HG02970 (cell line): ENCODE results near the gene CARD6.
"Not testable (repeated sequence)": the region's sequence is repeated elsewhere in the genome, so short reads cannot be mapped to it uniquely, and the experiment has no call there.

Source experiments
- ATAC-seq: cut with Tn5 transposase; IDR thresholded peaks from one replicate; pipeline ENCODE4 v1.9.1; 2021; ENCODE audit warnings: mild to moderate bottlenecking, moderate library complexity, moderate number of reproducible peaks; ENCODE audit not compliant: unreplicated experiment, low FRiP score

CARD6 gene, protein sequence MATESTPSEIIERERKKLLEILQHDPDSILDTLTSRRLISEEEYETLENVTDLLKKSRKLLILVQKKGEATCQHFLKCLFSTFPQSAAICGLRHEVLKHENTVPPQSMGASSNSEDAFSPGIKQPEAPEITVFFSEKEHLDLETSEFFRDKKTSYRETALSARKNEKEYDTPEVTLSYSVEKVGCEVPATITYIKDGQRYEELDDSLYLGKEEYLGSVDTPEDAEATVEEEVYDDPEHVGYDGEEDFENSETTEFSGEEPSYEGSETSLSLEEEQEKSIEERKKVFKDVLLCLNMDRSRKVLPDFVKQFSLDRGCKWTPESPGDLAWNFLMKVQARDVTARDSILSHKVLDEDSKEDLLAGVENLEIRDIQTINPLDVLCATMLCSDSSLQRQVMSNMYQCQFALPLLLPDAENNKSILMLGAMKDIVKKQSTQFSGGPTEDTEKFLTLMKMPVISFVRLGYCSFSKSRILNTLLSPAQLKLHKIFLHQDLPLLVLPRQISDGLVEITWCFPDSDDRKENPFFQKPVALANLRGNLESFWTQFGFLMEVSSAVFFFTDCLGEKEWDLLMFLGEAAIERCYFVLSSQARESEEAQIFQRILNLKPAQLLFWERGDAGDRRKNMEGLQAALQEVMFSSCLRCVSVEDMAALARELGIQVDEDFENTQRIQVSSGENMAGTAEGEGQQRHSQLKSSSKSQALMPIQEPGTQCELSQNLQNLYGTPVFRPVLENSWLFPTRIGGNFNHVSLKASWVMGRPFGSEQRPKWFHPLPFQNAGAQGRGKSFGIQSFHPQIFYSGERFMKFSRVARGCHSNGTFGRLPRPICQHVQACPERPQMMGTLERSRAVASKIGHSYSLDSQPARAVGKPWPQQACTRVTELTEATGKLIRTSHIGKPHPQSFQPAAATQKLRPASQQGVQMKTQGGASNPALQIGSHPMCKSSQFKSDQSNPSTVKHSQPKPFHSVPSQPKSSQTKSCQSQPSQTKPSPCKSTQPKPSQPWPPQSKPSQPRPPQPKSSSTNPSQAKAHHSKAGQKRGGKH

GRCh38 chr5:40841068-40841805 lies at the start of gene CARD6:
Gene CARD6, plus strand, starts transcription at chr5:40841367. Its CDS starts 16 bp downstream, at chr5:40841383.
- ATAC-seq = peak; percentile 51

DNA sequence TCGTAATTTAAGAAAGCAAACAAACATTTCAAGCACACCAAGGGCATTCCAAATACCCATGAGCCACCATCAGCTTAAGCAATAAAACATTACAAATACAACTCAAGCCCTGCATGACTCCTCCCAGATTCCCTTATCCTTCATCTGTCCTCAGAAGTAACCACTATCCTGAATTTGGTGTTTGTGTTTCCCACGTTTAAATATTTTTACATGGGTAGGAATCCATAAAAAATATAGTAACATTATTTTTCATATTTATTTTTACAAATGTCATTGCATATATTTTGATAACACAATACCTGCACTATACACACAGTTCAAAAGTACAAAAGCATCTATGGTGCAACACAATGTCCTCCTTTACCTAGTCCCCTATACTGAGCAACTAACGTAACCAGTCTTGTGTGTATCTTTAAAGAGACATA lies 49.4 kb upstream of the CARD6 start:
- no peak for ATAC-seq

DNA sequence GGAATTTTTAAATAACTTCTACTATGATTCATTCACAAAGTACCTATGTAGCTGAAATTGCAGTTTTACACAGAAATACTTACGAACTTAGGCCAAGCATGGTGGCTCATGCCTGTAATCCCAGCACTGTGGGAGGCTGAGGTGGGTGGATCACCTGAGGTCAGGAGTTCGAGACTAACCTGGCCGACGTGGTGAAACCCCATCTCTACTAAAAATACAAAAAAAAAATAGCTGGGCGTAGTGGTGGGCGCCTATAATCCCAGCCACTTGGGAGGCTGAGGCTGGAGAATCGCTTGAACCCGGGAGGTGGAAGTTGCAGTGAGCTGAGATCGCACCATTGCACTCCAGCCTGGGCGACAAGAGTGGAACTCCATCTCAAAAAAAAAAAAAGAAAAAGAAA lies 48.5 kb upstream of the CARD6 start:
- not testable (repeated sequence) for ATAC-seq

DNA sequence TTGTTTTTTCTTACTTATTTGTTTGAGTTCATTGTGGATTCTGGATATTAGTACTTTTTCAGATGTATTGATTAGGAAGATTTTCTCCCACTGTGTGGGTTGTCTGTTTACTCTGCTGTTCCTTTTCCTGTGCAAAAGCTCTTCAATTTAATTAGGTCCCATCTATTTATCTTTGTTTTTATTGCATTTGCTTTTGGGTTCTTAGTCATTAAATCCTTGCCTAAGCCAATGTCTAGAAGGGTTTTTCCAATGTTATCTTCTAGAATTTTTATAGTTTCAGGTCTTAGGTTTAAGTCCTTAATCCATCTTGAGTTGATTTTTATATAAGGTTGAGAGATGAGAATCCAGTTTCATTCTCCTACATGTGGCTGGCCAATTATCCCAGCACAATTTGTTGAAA lies 46.8 kb upstream of the CARD6 start:
- ATAC-seq = not testable (repeated sequence)

DNA sequence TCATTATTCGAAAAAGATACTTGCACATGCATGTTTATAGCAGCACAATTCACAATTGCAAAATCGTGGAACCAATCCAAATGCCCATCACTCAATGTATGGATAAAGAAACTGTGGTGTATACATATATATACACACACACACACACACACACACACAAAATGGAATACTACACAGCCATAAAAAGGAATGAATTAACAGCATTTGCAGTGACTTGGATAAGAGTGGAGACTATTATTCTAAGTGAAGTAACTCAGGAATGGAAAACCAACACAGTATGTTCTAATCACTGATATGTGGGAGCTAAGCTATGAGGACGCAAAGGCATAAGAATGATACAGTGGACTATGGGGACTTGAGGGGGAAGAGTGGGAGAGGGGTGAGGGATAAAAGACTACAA lies 46.3 kb upstream of the CARD6 start:
- ATAC-seq = not testable (repeated sequence)

DNA sequence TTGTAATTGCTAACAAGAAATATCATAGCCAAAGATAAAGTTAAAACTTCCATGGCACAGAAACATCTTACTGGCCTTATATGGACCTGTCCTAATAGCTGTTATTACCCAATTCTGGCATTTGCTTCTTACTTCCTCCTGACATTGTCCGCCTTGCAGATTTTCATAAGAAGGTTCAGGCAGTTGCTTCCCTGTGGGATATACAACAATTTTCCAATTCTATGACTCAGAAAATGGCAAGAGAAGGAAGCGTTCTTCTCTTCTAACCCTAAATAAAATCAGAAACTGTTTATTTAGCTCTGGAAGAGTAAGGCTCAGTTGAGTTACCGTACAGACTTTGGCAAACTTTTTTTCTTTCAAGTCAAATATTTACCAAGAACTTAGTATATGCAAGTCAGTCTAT lies 44.7 kb upstream of the CARD6 start:
- no peak for ATAC-seq

GRCh38 chr5:40797273-40798011 lies 43.7 kb upstream of the CARD6 start:
- ATAC-seq = peak; percentile 36

DNA sequence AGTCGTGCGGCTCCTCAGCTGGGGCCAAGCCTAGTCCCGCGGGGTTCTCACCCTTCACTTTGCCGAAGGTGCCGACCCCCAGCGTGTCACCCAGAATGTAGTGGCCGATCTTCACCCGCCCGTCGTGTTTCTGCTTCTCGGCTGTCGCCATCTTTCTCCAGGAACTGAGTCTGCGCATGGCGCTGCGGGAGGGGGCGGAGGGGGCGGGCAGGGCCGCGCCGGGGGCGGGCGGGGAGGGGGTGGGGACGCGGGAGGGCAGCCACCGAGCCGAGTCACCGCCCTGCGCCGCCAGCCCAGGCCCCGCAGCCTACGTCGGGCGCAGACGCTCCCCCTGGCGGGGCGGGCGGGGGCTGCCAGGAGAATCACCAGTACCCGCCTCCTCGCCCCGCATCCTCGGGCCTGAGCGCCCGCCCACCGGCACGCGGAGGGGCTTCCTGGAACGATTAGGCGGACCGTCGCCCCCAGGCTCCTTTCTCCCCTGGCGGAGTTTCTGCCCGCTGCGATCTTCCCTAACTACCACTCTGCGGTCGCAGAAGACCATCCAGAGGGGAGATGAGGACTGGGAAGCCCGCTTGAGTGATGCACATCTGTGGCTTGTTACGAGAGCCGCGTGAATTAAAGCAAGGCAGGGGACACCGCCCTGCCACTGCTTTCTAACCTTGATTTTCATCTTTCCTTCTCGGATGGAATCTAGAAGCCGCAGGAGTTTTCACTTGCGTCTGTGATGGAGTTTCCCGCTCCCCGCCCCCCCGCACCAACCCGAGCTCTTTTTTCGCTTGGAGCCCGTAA lies 43.0 kb upstream of the CARD6 start, which contains the start of gene PRKAA1:
Gene PRKAA1, minus strand, starts transcription at position 363 of the 789 bp plus-strand sequence. Its CDS starts 185 bp downstream, at position 178.
- peak; percentile 99 for ATAC-seq

DNA sequence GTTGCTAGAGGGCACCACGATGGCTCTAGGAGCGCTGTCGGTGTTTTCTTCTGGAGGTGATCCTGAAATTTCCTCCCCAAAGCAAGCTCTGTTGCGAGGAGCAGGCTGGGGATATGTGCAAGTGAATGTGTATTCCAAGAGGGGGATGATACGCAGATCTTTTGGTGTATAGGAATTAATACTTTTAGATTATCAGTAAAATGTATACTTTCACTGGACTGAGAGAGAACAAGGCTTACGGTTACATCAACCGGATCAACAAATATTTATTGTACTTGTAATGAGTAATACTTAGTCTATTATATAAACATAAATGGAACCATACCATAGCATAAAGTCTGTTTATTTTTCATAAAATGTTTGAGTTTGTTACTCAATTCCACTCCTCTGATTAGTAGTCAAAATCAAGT lies 42.4 kb upstream of the CARD6 start:
- ATAC-seq = no peak

GRCh38 chr5:40799258-40799657 lies 41.9 kb upstream of the CARD6 start:
- no peak for ATAC-seq

- ATAC-seq = no peak
Observed at GRCh38 chr5:40801771-40802562, 39.2 kb upstream of the CARD6 start.

- no peak for ATAC-seq
Observed at GRCh38 chr5:40812125-40812524, 29.0 kb upstream of the CARD6 start.

DNA sequence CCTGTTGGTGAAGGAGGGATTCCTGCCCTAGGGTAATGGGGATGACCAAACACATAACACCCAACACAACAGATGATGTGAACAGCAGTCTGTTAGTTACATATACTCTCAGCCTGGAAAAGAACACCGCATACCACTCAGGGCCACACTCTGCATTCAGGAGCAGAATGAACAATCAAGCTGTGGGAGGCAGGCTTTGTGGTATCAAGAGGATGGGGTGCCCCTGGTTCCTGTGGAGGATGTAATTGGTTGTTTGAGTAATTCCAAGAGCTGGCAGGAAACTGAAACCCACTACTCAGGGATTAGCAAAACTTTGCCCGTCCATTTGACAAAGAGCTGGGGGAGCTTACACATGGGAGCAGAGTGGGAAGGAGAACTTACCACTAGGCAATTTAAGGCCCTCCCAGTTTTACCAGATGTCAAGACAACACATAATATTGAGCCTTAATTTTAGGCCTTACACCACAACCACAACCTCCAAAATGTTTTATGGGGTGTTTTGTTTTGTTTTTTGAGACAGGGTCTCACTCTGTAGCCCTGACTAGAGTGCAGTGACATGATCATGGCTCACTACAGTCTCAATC lies 27.4 kb upstream of the CARD6 start:
- no peak for ATAC-seq

DNA sequence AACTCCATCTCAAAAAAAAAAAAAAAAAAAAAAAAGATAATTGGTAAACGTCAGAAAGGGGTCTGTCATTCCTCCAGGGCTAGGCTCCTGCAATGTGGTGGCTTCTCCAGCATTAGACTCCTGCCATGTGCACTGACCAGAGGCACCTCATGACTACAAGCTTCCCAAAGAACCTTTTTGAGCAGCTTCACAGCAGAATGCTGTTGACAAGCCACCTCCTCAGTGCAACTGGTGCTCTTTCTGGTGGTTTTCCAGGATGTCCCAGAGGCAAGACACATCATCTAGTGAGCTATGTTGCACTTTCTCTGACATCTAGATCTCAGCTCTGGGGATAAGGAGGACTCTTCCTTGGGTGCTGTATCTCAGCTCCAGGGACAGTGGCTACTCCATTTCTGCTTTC lies 17.7 kb upstream of the CARD6 start:
- ATAC-seq = no peak

DNA sequence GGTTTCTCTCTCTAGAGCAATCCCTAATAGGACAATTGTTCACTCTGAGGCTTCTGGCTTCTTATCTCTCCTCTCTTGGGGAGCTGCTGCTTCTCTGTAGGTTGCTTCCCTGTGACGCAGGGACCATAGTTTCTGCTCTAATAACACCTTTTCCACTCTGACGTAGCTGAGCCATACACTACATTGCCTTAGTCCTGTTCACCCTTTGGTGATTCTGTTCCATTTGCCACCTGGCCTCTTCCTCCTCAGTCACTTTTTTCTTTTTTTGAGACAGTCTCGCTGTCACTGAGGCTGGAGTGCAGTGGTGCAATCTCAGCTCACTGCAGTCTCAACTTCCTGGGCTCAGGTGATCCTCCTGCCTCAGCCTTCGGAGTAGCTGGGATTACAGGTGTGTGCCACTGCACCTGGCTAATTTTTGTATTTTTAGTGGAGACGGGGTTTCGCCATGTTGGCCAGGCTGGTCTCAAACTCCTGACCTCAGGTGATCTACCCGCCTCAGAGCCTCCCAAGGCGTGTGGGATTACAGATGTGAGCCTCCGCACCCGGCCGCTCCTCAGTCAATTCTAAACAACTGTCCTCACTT lies 15.6 kb upstream of the CARD6 start:
- not testable (repeated sequence) for ATAC-seq

- no peak for ATAC-seq
Observed at GRCh38 chr5:40826489-40827187, 14.5 kb upstream of the CARD6 start.
